Endometrial microvascular endothelial cells (primary cell): ENCODE data around the gene HRC. TPM values are rescaled to one million over a fixed set of nuclear protein-coding genes. Genes with fewer than 3 reads are reported as not detected.
"Not testable (repeated sequence)": the region's sequence is repeated elsewhere in the genome, so short reads cannot be mapped to it uniquely, and the experiment has no call there.

Experiments used
- in situ Hi-C: cut with HindIII; loops from 2 replicates; pipeline ENCODE4 v1.10.0; 2017; ENCODE audit warnings: low sequenced_read_pairs, low pct_unique_long_range_greater_than_20kb; ENCODE audit errors: inconsistent ontology term
- total RNA-seq: library from RNA; depleted of rRNA; stranded (reverse); fragments of >200 nt; gene quantifications from one replicate; pipeline ENCODE4 v1.2.3, GENCODE V29; 2015; ENCODE audit errors: inconsistent ontology term

HRC gene
- total RNA-seq = not detected

DNA sequence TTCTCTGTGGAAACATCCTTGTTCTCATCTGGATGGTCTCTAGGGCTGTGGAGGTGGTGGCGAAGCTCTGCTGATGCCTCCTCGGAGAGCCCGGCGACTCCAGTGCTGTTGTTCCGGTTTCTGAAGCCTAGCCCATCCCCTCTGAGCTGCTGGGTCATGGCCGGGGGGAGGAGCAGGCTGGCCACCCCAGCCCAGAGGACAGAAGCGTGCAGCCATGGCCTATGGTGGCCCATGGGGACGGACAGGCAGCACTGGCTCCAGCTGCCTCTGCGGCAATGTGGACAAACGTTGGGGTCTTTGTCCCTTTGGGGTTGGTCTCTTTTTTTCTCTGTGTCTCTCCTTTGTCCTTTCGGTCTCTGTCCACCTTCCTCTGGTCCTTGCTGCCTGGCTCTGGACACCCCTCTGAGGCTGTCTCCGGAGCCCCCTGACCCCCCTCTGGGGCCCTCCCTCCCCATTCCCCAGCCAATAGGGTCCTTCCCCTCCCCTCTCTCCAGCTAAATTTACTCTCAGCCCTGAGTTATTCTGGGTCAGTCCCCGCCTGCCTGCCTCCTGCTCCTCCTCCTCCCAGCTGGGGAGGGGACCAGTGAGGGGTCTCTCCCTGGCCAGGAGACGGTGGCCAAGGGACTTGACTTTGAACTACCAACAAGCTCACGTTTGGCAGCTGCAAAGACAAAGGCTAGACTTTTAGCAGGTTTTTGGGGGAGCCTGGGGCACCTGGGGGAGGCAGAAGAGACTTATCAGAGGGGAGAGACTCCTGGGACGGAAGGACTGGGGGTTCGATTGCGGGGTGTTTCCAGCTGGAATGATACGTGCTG lies at the start of gene HRC:
HRC (minus strand) TSS at position 392 of the 815 bp plus-strand sequence; CDS start at position 233, 159 bp downstream.
- in situ Hi-C loops = no loop called here

GRCh38 chr19:49201042-49201441 lies 45.8 kb upstream of the HRC start:
- in situ Hi-C loops = no loop called here

- in situ Hi-C loops = no loop called here
Measured at GRCh38 chr19:49200238-49200862, 45.2 kb upstream of the HRC start.

DNA sequence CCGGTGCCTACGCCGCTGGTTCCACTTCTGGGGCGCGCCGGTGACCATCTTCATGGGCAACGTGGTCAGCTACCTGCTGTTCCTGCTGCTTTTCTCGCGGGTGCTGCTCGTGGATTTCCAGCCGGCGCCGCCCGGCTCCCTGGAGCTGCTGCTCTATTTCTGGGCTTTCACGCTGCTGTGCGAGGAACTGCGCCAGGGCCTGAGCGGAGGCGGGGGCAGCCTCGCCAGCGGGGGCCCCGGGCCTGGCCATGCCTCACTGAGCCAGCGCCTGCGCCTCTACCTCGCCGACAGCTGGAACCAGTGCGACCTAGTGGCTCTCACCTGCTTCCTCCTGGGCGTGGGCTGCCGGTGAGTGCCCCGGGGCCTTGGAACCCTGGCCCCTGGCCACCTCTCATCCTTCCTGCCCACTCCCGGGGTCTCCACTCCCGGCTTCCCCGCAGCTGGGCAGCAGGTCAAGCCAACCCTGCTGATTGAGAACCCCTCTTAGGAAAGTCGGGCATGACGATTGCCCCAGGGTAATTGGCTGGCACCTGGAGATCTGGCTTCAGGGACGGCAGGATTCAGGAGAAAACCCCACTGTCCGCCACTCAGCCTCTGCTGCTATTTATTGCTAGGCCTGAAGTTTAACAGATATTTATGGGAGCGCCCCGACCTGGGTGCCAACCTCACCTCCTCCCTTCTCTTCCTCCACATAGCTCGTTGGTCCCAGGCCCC lies 41.5 kb upstream of the HRC start:
- in situ Hi-C loops = loop anchor here (10.0 kb wide), 1 partner anchor 52 kb away; no protein-coding TSS in a partner anchor

DNA sequence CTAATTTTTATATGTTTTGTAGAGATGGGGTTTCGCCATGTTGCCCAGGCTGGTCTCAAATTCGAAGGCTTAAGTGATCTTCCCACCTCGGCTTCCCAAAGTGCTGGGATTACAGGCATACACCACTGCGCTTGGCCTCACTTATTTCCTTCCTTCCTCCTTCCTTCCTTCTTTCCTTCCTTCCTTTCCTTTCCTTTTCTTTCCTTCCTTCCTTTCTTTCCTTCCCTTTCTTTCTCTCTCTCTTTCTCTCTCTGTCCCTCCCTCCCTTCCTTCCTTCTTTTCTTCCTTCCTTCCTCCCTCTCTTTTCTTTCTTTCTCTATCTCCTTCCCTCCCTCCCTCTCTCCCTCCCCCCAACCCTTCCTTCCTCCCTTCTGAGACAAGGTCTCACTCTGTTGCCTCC lies 39.2 kb upstream of the HRC start:
- in situ Hi-C loops = loop anchor here (10.0 kb wide), 1 partner anchor 50 kb away; no protein-coding TSS in a partner anchor

DNA sequence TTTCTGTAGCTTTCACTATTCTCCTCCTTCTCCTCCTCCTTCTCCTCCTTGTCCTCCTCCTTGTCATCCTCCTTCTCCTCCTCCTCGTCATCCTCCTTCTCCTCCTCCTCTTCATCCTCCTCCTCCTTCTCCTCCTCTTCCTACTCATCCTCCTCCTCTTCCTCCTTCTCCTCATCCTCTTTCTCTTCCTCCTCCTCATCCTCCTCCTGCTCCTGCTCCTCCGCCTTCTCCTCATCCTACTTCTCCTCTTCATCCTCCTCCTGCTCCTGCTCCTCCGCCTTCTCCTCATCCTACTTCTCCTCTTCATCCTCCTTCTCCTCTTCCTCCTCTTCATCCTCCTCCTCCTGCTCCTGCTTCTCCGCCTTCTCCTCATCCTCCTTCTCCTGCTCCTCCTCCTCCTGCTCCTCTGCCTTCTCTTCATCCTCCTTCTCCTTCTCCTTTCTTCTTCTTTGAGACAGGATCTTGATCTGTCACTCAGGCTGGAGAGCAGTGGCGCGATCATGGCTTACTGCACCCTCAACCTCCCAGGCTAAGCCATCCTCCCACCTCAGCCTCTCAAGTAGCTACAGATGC lies 38.7 kb upstream of the HRC start:
- in situ Hi-C loops = loop anchor here (10.0 kb wide), 1 partner anchor 49 kb away; no protein-coding TSS in a partner anchor

GRCh38 chr19:49190781-49191180 lies 35.6 kb upstream of the HRC start:
- in situ Hi-C loops = loop anchor here (10.0 kb wide), 1 partner anchor 46 kb away; no protein-coding TSS in a partner anchor

DNA sequence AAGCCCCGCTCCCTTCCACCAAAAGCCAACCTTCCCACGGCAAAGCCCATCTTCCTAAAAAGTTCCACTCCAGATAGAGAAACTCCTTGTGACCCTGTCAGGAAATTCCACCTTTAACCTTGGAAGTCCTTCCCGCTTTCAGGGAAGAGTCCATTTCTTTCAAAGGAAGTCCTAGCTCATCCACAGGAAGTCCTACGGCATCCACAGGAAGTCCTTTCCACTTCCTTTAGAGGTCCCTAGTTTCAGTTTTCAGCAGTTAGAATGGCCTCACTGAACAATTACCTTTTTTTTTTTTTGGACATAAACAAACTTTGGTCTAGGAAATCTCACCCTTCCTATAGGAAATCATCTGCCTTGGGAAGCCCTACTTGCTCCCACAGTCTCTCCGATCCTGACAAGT lies 34.1 kb upstream of the HRC start:
- in situ Hi-C loops = no loop called here

- in situ Hi-C loops = no loop called here
Measured at GRCh38 chr19:49188626-49189200, 33.5 kb upstream of the HRC start.

DNA sequence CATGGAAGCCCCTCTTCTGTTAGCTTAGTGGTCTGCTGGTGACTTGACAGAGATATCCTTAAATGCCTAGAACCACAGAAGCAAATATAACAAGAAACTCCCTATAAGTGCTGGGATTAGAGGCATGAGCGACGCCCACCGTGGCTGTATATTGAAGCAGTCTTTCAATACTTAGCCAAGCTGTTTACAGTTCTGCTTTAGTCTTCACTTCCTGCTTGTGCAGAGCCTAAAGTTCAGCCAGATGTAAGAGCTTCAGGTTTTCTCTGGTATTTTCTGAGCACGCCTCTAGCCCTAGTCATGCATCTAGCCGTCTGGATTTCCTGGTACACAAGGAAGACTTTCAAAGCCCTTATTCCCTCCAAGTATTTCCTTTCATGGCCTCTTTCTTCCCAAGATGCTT lies 30.9 kb upstream of the HRC start:
- in situ Hi-C loops = no loop called here

DNA sequence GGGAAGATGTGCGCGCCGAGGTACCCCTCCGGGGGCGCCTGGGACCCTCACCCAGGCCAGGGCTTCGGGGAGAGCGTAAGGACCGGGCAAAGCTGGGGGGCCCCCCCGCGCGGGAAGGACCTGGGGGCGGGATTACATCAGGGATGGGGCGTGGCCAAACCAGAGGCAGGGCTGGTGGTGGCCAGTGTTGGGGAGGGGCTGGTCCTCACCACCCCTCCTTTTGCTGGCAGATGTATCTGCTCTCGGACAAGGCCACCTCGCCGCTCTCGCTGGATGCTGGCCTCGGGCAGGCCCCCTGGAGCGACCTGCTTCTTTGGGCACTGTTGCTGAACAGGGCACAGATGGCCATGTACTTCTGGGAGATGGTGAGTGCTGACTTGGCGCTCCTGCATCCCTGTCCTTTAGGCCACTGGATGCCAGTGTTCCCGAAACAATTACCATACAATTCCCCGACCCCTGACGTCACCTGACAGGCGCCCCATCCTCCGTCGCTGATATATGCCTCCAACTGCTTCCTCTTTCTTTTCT lies 27.7 kb upstream of the HRC start:
- in situ Hi-C loops = no loop called here

GRCh38 chr19:49182010-49182847 lies 27.0 kb upstream of the HRC start:
- in situ Hi-C loops = not testable (repeated sequence)

DNA sequence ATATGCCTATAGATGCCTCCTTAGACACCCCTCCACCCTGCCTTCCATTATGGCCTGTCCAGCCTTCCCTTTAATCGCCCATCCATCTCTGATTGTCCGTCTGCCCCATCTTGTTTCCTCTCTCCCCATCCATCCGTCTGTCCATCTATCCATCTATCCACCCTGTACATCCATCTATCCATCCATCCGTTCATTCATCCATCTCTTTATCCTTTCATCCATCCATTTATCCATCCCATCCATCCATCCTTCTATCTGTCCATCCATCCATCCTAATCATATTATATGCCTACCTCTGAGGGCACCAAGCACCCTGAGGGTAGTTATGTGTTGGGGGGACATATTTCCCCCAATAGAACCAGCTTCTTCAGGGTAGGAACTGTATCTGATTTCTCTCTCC lies 25.5 kb upstream of the HRC start:
- in situ Hi-C loops = no loop called here

DNA sequence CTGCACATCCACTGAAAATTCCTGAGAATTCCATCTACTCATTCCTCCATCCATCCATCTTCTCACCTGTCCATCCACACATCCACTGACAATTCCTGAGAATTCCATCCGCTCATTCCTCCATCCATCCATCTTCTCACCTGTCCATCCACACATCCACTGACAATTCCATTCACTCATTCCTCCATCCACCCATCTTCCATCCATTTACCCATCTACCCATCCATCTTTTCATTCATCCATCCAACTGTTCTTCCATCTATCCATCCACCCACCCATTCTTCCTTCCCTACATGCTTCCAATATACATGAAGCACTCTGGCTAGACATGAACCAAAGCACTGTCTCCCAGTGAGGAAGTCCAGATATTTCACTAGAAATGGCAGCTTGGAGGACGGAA lies 18.0 kb upstream of the HRC start:
- in situ Hi-C loops = no loop called here

DNA sequence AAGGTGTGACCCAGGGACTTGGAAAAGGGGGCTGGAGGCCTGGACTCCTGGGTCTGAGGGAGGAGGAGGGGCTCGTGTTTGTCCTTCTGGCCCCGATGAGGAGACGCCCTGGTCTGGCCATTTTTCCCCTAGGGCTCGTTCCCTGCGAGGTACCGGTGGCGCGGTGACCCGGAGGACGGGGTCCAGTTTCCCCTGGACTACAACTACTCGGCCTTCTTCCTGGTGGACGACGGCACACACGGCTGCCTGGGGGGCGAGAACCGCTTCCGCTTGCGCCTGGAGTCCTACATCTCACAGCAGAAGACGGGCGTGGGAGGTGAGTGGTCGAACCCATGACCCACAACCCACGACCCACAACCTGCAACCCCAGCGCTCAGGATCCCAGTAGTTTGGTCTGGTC lies 13.2 kb upstream of the HRC start:
- in situ Hi-C loops = no loop called here

GRCh38 chr19:49167857-49168409 lies 12.7 kb upstream of the HRC start:
- in situ Hi-C loops = no loop called here

DNA sequence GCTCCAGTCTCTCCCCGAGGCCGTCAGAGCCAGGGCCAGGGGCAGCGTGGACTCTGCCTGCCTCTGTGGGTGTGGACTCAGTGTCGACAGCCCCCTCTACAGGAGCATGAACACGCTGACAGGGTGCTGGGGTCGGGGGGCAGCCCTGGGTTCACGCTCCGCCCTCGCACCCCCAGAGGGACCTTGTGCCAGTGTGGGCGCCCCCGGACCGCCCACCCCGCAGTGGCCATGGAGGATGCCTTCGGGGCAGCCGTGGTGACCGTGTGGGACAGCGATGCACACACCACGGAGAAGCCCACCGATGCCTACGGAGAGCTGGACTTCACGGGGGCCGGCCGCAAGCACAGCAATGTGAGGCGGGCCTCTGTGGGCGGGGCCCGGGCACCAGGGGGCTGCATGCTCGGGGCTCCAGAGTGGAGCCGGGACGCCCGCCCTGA lies 10.7 kb upstream of the HRC start:
- in situ Hi-C loops = no loop called here
